Nephron progenitor cell (in vitro differentiated cells): ENCODE data around the gene GNB1L.
"Not testable (repeated sequence)": the region's sequence is repeated elsewhere in the genome, so short reads cannot be mapped to it uniquely, and the experiment has no call there.

Source experiments
- DNase-seq: peaks from one replicate; pipeline ENCODE4 v3.0.0; 2021
- H3K27ac Mint-ChIP-seq: 2 replicates; pipeline ENCODE4 v1.8.0; 2021; ENCODE audit warnings: mild to moderate bottlenecking, moderate library complexity, mixed read lengths
- H3K27me3 Mint-ChIP-seq: 2 replicates; pipeline ENCODE4 v1.8.0; 2021; ENCODE audit warnings: mild to moderate bottlenecking, low read depth, mixed read lengths; ENCODE audit not compliant: poor library complexity
- H3K36me3 Mint-ChIP-seq: 2 replicates; pipeline ENCODE4 v1.8.0; 2021; ENCODE audit warnings: low read depth, mixed read lengths
- H3K4me1 Mint-ChIP-seq: 2 replicates; pipeline ENCODE4 v1.8.0; 2021; ENCODE audit warnings: mixed read lengths
- H3K4me3 Mint-ChIP-seq: 2 replicates; pipeline ENCODE4 v1.8.0; 2021; ENCODE audit warnings: mild to moderate bottlenecking, moderate library complexity, mixed read lengths
- H3K9me3 Mint-ChIP-seq: 2 replicates; pipeline ENCODE4 v1.8.0; 2021; ENCODE audit warnings: mild to moderate bottlenecking, moderate library complexity, mixed read lengths
- CTCF ChIP-seq: fragments of 200-600 bp; sonication (generic); IDR thresholded peaks from 2 replicates; pipeline ENCODE4 v1.5.0; 2021; ENCODE audit warnings: antibody characterized with exemption

GNB1L gene

DNA sequence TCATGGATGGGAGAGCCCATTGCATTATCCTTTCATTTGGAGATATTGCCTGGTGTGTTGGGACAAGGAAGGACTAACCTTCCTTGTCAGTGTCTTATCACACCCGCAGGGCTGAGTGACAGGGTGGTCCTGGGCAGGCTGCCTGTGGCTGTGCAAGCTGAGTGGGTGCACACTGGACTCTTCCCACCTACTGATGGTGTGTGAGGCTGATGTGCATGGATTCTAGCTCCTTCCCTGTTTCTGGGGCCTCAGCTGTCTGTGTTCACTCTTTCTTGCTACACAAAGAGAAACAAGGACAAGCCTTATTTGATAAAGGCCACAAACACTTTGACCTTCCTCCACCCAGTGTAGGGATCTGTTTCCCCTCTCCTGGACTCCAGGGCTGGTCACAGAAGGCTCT is 72.1 kb downstream of the GNB1L start:
- no peak overlapping the region for H3K27ac Mint-ChIP-seq

GRCh38 chr22:19779685-19780268 is 74.9 kb downstream of the GNB1L start:
- Mint-ChIP-seq H3K9me3 (peaks cover 7% of the 10 kb centered on the region), H3K4me1 (peaks cover 9% of the 10 kb centered on the region), H3K27me3 (peaks cover 86% of the 10 kb centered on the region), H3K27ac (no peak overlapping the region), H3K36me3 (no peaks in the 10 kb centered on the region), H3K4me3 (no peak overlapping the region)
- TF ChIP-seq CTCF = no peak
- DNase-seq = no peak

More for the DNA sequence above, 72.1 kb downstream of the GNB1L start:
- Mint-ChIP-seq H3K4me3 (no peak overlapping the region), H3K36me3 (no peaks in the 10 kb centered on the region), H3K9me3 (peaks cover 7% of the 10 kb centered on the region), H3K4me1 (peaks cover 9% of the 10 kb centered on the region), H3K27me3 (peaks cover 68% of the 10 kb centered on the region)
- DNase-seq = no peak
- TF ChIP-seq CTCF = no peak

GRCh38 chr22:19779011-19779421 is 75.7 kb downstream of the GNB1L start:
- no peak for TF ChIP-seq CTCF
- Mint-ChIP-seq H3K9me3 (peaks cover 7% of the 10 kb centered on the region), H3K4me1 (peaks cover 9% of the 10 kb centered on the region), H3K4me3 (no peak overlapping the region), H3K27me3 (peaks cover 94% of the 10 kb centered on the region), H3K36me3 (no peaks in the 10 kb centered on the region), H3K27ac (no peak overlapping the region)
- DNase-seq = no peak

DNA sequence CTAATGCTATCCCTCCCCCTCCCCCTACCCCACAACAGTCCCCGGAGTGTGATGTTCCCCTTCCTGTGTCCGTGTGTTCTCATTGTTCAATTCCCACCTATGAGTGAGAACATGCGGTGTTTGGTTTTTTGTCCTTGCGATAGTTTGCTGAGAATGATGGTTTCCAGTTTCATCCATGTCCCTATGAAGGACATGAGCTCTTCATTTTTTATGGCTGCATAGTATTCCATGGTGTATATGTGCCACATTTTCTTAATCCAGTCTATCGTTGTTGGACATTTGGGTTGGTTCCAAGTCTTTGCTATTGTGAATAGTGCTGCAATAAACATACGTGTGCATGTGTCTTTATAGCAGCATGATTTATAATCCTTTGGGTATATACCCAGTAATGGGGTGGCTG is 77.5 kb downstream of the GNB1L start:
- H3K27ac Mint-ChIP-seq, H3K4me3 Mint-ChIP-seq, DNase-seq, H3K9me3 Mint-ChIP-seq, H3K4me1 Mint-ChIP-seq, H3K36me3 Mint-ChIP-seq: not testable (repeated sequence)
- peaks cover 95% of the 10 kb centered on the region for H3K27me3 Mint-ChIP-seq

DNA sequence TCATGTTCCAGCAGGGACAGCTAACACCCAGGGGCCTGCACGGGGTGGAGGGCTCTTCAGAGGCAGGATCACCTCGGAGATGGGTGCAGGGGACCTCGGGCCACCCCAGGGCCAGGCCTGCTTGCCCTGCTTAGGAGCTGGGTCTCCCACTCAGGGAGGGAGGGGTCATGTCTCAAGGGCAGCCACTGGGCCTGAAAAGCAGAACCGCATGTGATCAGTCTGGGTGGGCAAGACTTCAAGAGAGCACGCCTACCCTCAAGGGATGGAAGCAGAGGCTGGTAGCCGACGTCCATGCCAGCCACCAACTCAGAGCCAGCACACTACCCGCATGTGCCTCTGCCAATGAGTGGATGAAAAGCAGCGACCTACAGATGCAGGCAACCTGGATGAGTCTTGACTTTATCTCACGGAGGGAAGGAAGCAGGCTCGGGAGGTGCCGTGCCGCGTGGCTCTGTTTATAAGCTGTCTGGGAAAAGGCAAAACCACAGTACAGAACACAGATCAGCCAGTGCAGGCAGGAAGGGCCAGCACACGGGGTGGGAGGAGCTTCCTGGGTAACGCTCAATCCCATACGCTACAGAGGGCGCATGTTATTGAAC is 78.1 kb downstream of the GNB1L start:
- peaks cover 9% of the 10 kb centered on the region for H3K4me1 Mint-ChIP-seq
- no peak for TF ChIP-seq CTCF
- peaks cover 95% of the 10 kb centered on the region for H3K27me3 Mint-ChIP-seq
- H3K9me3 Mint-ChIP-seq = no peaks in the 10 kb centered on the region
- H3K36me3 Mint-ChIP-seq = no peaks in the 10 kb centered on the region
- H3K27ac Mint-ChIP-seq = no peak overlapping the region
- no peak for DNase-seq
- no peak overlapping the region for H3K4me3 Mint-ChIP-seq

DNA sequence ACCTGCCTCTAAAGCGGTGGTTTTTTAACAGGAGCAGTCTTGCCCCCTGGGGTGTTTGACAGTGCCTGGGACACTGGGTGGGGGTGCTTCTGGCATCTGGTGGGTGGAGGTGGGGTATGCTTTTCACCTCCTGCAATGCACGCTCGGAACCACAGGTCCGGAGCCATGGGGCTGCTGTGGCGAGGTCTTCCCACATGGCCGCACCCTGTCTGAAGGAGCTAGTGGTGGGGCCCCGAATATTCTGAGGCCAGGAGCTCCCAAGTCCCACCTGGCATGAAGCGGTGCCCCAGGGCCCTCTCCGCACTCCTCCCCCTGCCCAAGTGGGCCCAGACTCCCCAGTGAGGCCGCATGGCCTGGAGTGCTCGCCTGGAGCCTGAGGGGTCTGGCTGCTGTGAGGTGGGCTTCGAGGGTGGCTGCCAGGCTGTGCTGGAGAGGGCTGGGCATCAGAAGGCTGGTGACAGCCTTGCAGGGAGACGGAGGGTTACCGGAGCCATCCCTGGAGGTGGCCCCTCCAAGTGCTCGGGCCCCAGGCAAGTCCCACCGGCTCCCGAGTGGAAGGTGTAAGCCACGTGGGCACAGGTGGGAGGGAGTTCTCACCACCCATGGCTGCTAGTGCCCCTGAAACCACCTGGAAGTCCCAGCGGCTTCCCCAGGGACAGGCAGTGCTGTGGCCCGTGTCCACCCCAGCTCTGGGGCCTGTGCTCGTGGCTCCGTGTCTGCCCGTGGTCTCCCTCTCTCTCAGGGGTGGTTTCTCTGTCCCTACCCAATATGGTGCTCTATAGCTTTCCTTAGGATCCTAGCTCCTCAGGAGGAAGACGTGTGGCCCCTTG is 79.0 kb downstream of the GNB1L start:
- TF ChIP-seq CTCF = no peak
- Mint-ChIP-seq H3K9me3 (no peaks in the 10 kb centered on the region), H3K4me1 (peaks cover 9% of the 10 kb centered on the region), H3K27me3 (peaks cover 95% of the 10 kb centered on the region), H3K4me3 (no peak overlapping the region), H3K36me3 (no peaks in the 10 kb centered on the region), H3K27ac (no peak overlapping the region)
- DNase-seq = no peak
